ENCODE results near the gene MED14. TPM values are rescaled to one million over a fixed set of nuclear protein-coding genes. Genes with fewer than 3 reads are reported as not detected.

Gene MED14
- total and polyA plus RNA-seq, 2 of the 13 experiments (the other 11 are each of a cell fraction or from before 2014, with no cell fraction given), result 10.2 to 16.3 TPM

DNA sequence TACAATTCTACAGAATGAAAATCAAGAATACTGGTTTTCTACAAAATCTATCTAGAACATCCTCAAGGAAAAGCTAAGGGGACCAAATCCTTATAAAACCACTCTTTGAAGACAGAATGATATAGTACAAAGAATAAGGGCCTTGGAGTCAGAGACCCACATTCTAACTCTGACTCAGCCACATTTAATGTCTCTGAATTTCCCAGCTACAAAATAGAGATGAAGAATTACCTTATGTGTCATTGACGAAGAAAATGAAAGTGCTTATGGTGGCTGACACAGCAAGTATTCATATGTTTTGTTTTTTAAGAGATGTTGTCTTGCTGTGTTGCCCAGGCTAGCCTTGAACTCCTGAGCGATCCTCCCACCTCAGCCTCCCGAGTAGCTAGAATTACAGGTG, 52.1 kb downstream of the MED14 start:
- ChIA-PET CTCF (ENCODE audit: low intra/inter-chr PET ratio, low total read pairs) (no interaction called here), POLR2A (no interaction called here)
- Histone ChIP-seq H3K27ac (ENCODE audit: extremely low read length, insufficient read depth, low read length) (no peak overlapping the region), H3K36me3 (replicated peaks in 1 of 2; ENCODE audit: control insufficient read depth in 1 of 2, insufficient read depth in 2 of 2, low read length in 2 of 2) (peaks cover 0 to 21% of the 10 kb centered on the region in 2 experiments; a peak in 3 of 5 replicates), H3K4me3 (replicated peaks in 1 of 3; ENCODE audit: insufficient read depth in 1 of 3, low read depth in 2 of 3, low read length in 3 of 3) (no peak overlapping the region), H3K79me2 (ENCODE audit: insufficient read depth, low read length) (no peaks in the 10 kb centered on the region), H3K4me1 (ENCODE audit: insufficient read depth, low read length) (no peaks in the 10 kb centered on the region), H3K4me2 (ENCODE audit: low read depth, low read length) (no peak overlapping the region), H3K27me3 (ENCODE audit: control insufficient read depth in 1 of 2, insufficient read depth in 2 of 2, low read length in 2 of 2) (no peaks in the 10 kb centered on the region), H3K9me3 (ENCODE audit: low read length) (no peaks in the 10 kb centered on the region), H3K9ac (ENCODE audit: insufficient read depth, low read depth, low read length) (no peak overlapping the region), H4K20me1 (ENCODE audit: insufficient read depth, low read length) (no peaks in the 10 kb centered on the region), H2AFZ (ENCODE audit: low read length) (no peak overlapping the region)
- no peak for TF ChIP-seq ZC3H13 (CRISPR knock-in tag; IDR thresholded peaks at IDR 0.05)
- WGBS (ENCODE audit: low lambda C conversion rate), result 93% methylated on average over 1 of the region's 3 CpGs
- in situ Hi-C loops (cut with HindIII; ENCODE audit: extremely low pct_ligation_motif_present, low pct_unique_long_range_greater_than_20kb), result no loop called here
- no peak for ATAC-seq
- no TSS peak for BruUV-seq (replicated peaks)
- intact Hi-C loops (cut with micrococcal nuclease; ENCODE audit: unreplicated experiment), result no loop called here
- DNase-seq (ENCODE audit: low spot score), result no peak
- FAIRE-seq, result no peak

DNA sequence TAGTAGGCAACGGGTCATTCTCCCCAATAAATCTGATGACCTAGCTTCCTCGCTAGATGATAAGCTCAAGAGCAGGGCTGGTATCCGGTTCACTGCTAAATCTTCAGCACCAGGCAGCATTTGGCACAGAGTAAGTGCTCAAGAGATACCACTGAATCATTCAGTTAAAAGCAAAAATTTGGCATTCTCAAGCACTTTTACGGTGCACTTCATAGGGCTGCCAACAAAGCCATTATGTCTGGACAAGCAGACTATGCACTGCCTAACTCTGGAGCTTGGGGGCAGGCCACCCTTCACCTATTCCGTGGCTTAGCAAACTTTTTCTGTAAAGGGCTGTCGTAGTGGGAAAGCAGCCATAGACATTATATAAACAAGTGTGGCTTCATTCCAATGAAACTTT, 64.2 kb downstream of the MED14 start:
- CTCF ChIA-PET (ENCODE audit: low intra/inter-chr PET ratio, low total read pairs), result no interaction called here
- no peak for FAIRE-seq
- 100% methylated on average over 2 of the region's 6 CpGs for WGBS (ENCODE audit: low lambda C conversion rate)

More for the DNA sequence above, 64.2 kb downstream of the MED14 start:
- no peak for ATAC-seq
- no peak overlapping the region for H2AFZ ChIP-seq (ENCODE audit: low read length)
- no TSS peak for BruUV-seq (replicated peaks)
- H3K79me2 ChIP-seq (ENCODE audit: insufficient read depth, low read length), result no peaks in the 10 kb centered on the region
- no peak overlapping the region for H3K4me2 ChIP-seq (ENCODE audit: low read depth, low read length)
- H3K9me3 ChIP-seq (ENCODE audit: low read length), result no peaks in the 10 kb centered on the region
- no peaks in the 10 kb centered on the region for H4K20me1 ChIP-seq (ENCODE audit: insufficient read depth, low read length)
- intact Hi-C loops (cut with micrococcal nuclease; ENCODE audit: unreplicated experiment) (no loop called here), in situ Hi-C loops (cut with HindIII; ENCODE audit: extremely low pct_ligation_motif_present, low pct_unique_long_range_greater_than_20kb) (no loop called here)
- no peak overlapping the region for H3K9ac ChIP-seq (ENCODE audit: insufficient read depth, low read depth, low read length)
- peaks cover 2 to 31% of the 10 kb centered on the region in 2 experiments; a peak in 4 of 5 replicates for H3K36me3 ChIP-seq (replicated peaks in 1 of 2; ENCODE audit: control insufficient read depth in 1 of 2, insufficient read depth in 2 of 2, low read length in 2 of 2)
- H3K4me1 ChIP-seq (ENCODE audit: insufficient read depth, low read length), result no peaks in the 10 kb centered on the region
- no peak for DNase-seq (ENCODE audit: low spot score)
- POLR2A ChIA-PET, result no interaction called here
- TF ChIP-seq MAF1 (CRISPR knock-in tag; IDR thresholded peaks at IDR 0.05; ENCODE audit: borderline replicate concordance), result no peak
- no peak for TF ChIP-seq KLF13 (CRISPR knock-in tag; IDR thresholded peaks at IDR 0.05)
- no peak for TF ChIP-seq ZNF879 (CRISPR knock-in tag; IDR thresholded peaks at IDR 0.05)
- TF ChIP-seq RARA (CRISPR knock-in tag; IDR thresholded peaks at IDR 0.05), result no peak
- TF ChIP-seq NKX3-1 (CRISPR knock-in tag; IDR thresholded peaks at IDR 0.05), result no peak
- no peak for TF ChIP-seq ZNF891 (CRISPR knock-in tag; IDR thresholded peaks at IDR 0.05)
- no peak for TF ChIP-seq ZNF777 (CRISPR knock-in tag; IDR thresholded peaks at IDR 0.05)
- TF ChIP-seq SIX1 (CRISPR knock-in tag; IDR thresholded peaks at IDR 0.05; ENCODE audit: borderline replicate concordance), result no peak
- TF ChIP-seq ZNF17 (CRISPR knock-in tag; IDR thresholded peaks at IDR 0.05), result no peak
- TF ChIP-seq ZNF44 (CRISPR knock-in tag; IDR thresholded peaks at IDR 0.05), result no peak
- no peak for TF ChIP-seq ZNF580 (CRISPR knock-in tag; IDR thresholded peaks at IDR 0.05; ENCODE audit: borderline replicate concordance, low read depth)
- no peak for TF ChIP-seq ZNF460 (CRISPR knock-in tag; IDR thresholded peaks at IDR 0.05; ENCODE audit: borderline replicate concordance)
- TF ChIP-seq ZNF205 (CRISPR knock-in tag; IDR thresholded peaks at IDR 0.05), result no peak
- TF ChIP-seq ZNF180 (CRISPR knock-in tag; IDR thresholded peaks at IDR 0.05; ENCODE audit: borderline replicate concordance, low read depth), result no peak
- TF ChIP-seq DDIT3 (CRISPR knock-in tag; IDR thresholded peaks at IDR 0.05), result no peak
- TF ChIP-seq ZBTB1 (CRISPR knock-in tag; IDR thresholded peaks at IDR 0.05; ENCODE audit: borderline replicate concordance), result no peak
- no peak for TF ChIP-seq ZBTB8A (CRISPR knock-in tag; IDR thresholded peaks at IDR 0.05; ENCODE audit: borderline replicate concordance, low read depth)
- no peak for TF ChIP-seq ZFYVE20 (CRISPR knock-in tag; IDR thresholded peaks at IDR 0.05; ENCODE audit: borderline replicate concordance, low read depth)
- no peak overlapping the region for H3K4me3 ChIP-seq (replicated peaks in 1 of 3; ENCODE audit: insufficient read depth in 1 of 3, low read depth in 2 of 3, low read length in 3 of 3)
- no peak overlapping the region for H3K27ac ChIP-seq (ENCODE audit: extremely low read length, insufficient read depth, low read length)
- H3K27me3 ChIP-seq (ENCODE audit: control insufficient read depth in 1 of 2, insufficient read depth in 2 of 2, low read length in 2 of 2), result no peaks in the 10 kb centered on the region

Measured in HepG2 (cell line).